Body of pancreas (tissue), 4 donors: Measurements from ENCODE around the gene RAB30.
"Not testable (repeated sequence)": the region's sequence is repeated elsewhere in the genome, so short reads cannot be mapped to it uniquely, and the experiment has no call there.

Experiments used
- POLR2A ChIP-seq, 3 donors: fragments of 450-650 bp; IDR thresholded peaks; one replicate each; pipeline ENCODE4 v1.6.1; 2016; ENCODE audit warnings: antibody characterized with exemption in 3 of 3, mild to moderate bottlenecking in 2 of 3
- TF ChIP-seq, protein P1 (sequence below), 7 experiments: fragments of 450-650 bp in 4 of 7; fragments of 200-600 bp in 3 of 7; sonication (generic) in 3 of 7; IDR thresholded peaks; one replicate each; pipeline ENCODE4 v1.5.1; 2016 to 2019; ENCODE audit warnings: antibody characterized with exemption in 7 of 7

- TF ChIP-seq POLR2A (IDR thresholded peaks at IDR 0.05) = not testable (repeated sequence)
- TF ChIP-seq, protein P1, sequence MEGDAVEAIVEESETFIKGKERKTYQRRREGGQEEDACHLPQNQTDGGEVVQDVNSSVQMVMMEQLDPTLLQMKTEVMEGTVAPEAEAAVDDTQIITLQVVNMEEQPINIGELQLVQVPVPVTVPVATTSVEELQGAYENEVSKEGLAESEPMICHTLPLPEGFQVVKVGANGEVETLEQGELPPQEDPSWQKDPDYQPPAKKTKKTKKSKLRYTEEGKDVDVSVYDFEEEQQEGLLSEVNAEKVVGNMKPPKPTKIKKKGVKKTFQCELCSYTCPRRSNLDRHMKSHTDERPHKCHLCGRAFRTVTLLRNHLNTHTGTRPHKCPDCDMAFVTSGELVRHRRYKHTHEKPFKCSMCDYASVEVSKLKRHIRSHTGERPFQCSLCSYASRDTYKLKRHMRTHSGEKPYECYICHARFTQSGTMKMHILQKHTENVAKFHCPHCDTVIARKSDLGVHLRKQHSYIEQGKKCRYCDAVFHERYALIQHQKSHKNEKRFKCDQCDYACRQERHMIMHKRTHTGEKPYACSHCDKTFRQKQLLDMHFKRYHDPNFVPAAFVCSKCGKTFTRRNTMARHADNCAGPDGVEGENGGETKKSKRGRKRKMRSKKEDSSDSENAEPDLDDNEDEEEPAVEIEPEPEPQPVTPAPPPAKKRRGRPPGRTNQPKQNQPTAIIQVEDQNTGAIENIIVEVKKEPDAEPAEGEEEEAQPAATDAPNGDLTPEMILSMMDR (IDR thresholded peaks at IDR 0.05) = not testable (repeated sequence)
Measured at GRCh38 chr11:82945041-82945440, 126.7 kb downstream of the RAB30 start.
